ENCODE results near the gene ECI1. TPM values are rescaled to one million over a fixed set of nuclear protein-coding genes. Genes with fewer than 3 reads are reported as not detected.

ECI1 gene
- polyA plus RNA-seq, 1 experiment = 63.9 TPM

GRCh38 chr16:2198283-2198682 lies 53.1 kb downstream of the ECI1 start:
- DNase-seq (ENCODE audit: low read depth) = no peak
- Histone ChIP-seq H3K36me3 (ENCODE audit: control insufficient read depth, insufficient read depth, low read length) (no peaks in the 10 kb centered on the region), H3K27me3 (ENCODE audit: control insufficient read depth, insufficient read depth, low read length) (peaks cover 31% of the 10 kb centered on the region), H3K4me3 (ENCODE audit: low read depth, low read length) (no peak overlapping the region)
- no peak for TF ChIP-seq CTCF (IDR thresholded peaks at IDR 0.05; ENCODE audit: insufficient read depth, low read depth, low read length)
- POLR2A ChIA-PET = no interaction called here
- CTCF ChIA-PET = interaction anchor here (1.3 kb wide), 1 partner anchor 303 kb away, joined by 3 read pairs; no protein-coding TSS in a partner anchor

GRCh38 chr16:2197765-2198164 lies 53.6 kb downstream of the ECI1 start:
- CTCF ChIA-PET = no interaction called here
- POLR2A ChIA-PET = no interaction called here
- Histone ChIP-seq H3K36me3 (ENCODE audit: control insufficient read depth, insufficient read depth, low read length) (no peaks in the 10 kb centered on the region), H3K27me3 (ENCODE audit: control insufficient read depth, insufficient read depth, low read length) (peaks cover 31% of the 10 kb centered on the region), H3K4me3 (ENCODE audit: low read depth, low read length) (no peak overlapping the region)
- no peak for TF ChIP-seq CTCF (IDR thresholded peaks at IDR 0.05; ENCODE audit: insufficient read depth, low read depth, low read length)
- DNase-seq (ENCODE audit: low read depth) = no peak

DNA sequence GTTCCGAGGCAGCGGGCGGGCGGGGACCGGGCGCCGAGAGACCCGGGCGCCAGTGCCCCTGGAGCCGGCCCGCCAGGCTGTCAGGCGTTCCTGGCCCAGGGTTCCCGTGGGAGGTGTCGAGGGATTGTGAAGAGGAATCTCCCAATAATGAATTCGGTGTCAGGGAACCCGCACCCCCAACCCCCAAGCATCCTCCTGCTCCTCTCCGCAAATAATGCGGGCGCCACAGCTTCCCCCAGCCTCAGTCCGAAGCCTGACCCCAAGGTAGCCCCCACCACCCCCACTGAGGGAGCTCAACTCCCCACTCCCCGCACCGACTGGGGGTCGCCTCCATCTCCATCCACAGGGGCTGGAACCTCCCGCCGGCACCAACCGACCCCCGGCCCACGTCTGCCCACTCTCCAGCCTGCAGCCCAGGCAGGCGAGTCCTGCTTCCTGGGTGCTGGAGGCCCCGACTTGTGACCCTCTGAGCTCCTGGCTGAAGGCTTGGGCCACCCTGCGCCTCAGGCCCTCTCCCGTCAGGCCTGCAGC lies 54.3 kb downstream of the ECI1 start:
- H3K27me3 ChIP-seq (ENCODE audit: control insufficient read depth, insufficient read depth, low read length) = peaks cover 31% of the 10 kb centered on the region
- H3K4me3 ChIP-seq (ENCODE audit: low read depth, low read length) = no peak overlapping the region
- no peak for TF ChIP-seq CTCF (IDR thresholded peaks at IDR 0.05; ENCODE audit: insufficient read depth, low read depth, low read length)
- DNase-seq (ENCODE audit: low read depth) = no peak
- no peaks in the 10 kb centered on the region for H3K36me3 ChIP-seq (ENCODE audit: control insufficient read depth, insufficient read depth, low read length)
- POLR2A ChIA-PET = no interaction called here
- CTCF ChIA-PET = no interaction called here

GRCh38 chr16:2196162-2196980 lies 55.0 kb downstream of the ECI1 start, which contains the start of gene CASKIN1:
Gene CASKIN1, minus strand, starts transcription at chr16:2196605. Its CDS starts 173 bp downstream, at chr16:2196432.
- H3K27me3 ChIP-seq (ENCODE audit: control insufficient read depth, insufficient read depth, low read length) = peaks cover 31% of the 10 kb centered on the region
- no peak for TF ChIP-seq CTCF (IDR thresholded peaks at IDR 0.05; ENCODE audit: insufficient read depth, low read depth, low read length)
- peak within 1 kb of the TSS; percentile 29; the same call in 1 of the 2 replicates for H3K4me3 ChIP-seq (ENCODE audit: low read depth, low read length)
- ChIA-PET CTCF (interaction anchor here (0.5 to 1.5 kb wide), 2 partner anchors 55 to 116 kb away, joined by 3 to 4 read pairs; partner anchors contain the start of gene ECI1), POLR2A (no interaction called here)
- DNase-seq (ENCODE audit: low read depth) = no peak
- H3K36me3 ChIP-seq (ENCODE audit: control insufficient read depth, insufficient read depth, low read length) = no peaks in the 10 kb centered on the region

DNA sequence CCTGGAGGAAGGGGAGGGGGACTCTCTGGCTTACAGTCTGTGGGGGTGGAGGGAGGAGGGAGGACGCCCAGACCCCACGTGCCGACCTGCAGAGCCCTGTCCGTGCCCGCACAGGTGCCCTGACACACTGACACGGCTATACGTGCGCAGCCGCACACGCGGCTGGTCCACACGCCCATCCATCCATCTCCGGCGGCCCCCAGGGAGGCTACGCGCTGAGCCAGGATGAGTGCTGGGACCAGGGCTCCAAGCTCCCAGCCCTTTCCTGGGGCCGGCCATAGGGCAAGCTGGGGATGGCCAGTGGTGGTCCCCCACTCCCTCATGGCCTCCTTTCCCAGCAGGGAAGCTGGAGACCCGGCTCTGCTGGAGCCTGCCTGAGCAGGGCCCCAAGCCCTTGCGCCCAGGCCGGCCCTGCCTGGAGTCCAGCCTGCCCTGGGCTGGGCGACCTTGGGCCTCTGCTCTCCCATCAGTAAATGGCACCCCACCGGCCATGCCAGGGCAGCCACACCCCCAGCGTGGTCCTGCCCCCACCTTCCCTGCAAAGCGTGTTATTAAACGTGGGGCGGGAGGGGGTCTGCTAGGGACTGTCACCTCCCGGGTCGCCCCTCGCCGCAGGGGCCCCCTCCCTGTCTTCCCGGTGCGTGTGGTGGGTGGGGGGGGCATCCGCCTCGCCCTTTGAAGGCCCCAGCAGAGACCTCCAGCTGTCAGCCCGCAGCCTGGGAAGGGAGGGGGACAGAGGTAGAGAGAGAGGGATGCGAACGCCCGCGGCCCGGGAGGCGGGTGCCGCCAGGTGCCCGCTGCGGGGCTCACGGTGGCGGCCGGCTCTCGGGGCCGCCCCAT lies 55.8 kb downstream of the ECI1 start:
- no peak for TF ChIP-seq CTCF (IDR thresholded peaks at IDR 0.05; ENCODE audit: insufficient read depth, low read depth, low read length)
- H3K36me3 ChIP-seq (ENCODE audit: control insufficient read depth, insufficient read depth, low read length) = no peaks in the 10 kb centered on the region
- H3K4me3 ChIP-seq (ENCODE audit: low read depth, low read length) = no peak overlapping the region
- ChIA-PET CTCF (interaction anchor here (0.5 to 1.5 kb wide), 5 partner anchors 14 to 139 kb away, joined by 3 to 4 read pairs (median 3); partner anchors contain the start of gene ECI1), POLR2A (no interaction called here)
- H3K27me3 ChIP-seq (ENCODE audit: control insufficient read depth, insufficient read depth, low read length) = peaks cover 31% of the 10 kb centered on the region
- no peak for DNase-seq (ENCODE audit: low read depth)

Data from BJ (cell line).